Stimulated activated naive CD4-positive, alpha-beta T cell (primary cell): ENCODE measurements around the gene CHST11.

Source experiments
- DNase-seq, 6 experiments: peaks; one replicate each; lab custom pipeline; 2025; lab: John Stamatoyannopoulos, UW

The CHST11 gene

GRCh38 chr12:104673696-104674482, 217.1 kb downstream of the CHST11 start:
- DNase-seq, result no peak

DNA sequence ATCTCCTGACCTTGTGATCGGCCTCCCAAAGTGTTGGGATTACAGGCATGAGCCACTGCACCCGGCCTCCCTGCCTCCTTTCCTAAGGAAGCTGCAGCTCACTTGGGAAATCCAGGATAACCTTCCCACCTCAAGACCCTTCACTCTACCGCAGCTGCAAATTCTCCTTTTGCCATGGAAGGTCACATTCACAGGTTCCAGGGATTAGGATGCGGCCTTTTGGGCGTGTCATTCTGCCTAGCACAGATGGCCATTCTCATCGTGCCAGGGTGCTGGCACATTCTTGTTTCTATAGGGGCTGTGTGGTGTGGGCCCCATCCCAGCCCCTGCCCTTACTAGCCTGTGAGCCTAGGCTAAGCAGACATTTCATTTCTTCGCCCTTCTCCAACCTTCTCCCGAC, 219.9 kb downstream of the CHST11 start:
- DNase-seq, result no peak

DNA sequence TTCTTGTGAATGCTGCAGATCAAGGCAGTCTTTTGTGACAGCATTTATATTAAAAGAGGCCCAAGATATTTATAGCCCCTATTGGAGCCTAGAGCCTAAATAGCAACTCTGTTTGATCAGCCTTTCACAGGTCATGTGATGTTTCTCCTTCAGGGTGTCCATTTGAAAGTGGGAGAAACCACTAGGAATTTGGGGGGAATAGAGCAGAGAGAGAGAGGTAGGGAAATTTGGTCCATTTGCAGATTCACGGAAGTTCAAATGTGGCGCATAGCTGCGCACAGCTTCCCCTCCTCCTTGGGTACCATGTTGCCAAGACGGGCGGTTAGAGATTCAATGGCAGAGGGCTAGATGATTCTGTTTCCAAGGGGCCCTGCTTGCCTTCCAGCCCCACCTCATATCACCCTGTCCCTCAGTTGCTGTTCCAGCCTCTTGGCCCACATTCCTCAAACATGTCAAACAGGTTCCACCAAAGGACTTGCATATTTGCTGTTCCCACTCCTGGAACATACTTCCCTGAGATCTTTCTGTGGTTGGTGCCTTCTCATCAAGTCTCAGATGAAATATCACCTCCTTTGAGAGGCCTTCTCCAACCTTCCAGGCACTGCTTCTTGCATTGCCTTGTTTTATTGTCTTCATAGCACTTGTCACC, 220.8 kb downstream of the CHST11 start:
- DNase-seq, result no peak

GRCh38 chr12:104680070-104680469, 223.3 kb downstream of the CHST11 start:
- DNase-seq, result peak in 3 of 6 experiments; percentile 3 to 34 (median 22)

- DNase-seq, result no peak
Measured at GRCh38 chr12:104680491-104680890, 223.7 kb downstream of the CHST11 start.

GRCh38 chr12:104681012-104681690, 224.4 kb downstream of the CHST11 start:
- DNase-seq, result no peak

DNA sequence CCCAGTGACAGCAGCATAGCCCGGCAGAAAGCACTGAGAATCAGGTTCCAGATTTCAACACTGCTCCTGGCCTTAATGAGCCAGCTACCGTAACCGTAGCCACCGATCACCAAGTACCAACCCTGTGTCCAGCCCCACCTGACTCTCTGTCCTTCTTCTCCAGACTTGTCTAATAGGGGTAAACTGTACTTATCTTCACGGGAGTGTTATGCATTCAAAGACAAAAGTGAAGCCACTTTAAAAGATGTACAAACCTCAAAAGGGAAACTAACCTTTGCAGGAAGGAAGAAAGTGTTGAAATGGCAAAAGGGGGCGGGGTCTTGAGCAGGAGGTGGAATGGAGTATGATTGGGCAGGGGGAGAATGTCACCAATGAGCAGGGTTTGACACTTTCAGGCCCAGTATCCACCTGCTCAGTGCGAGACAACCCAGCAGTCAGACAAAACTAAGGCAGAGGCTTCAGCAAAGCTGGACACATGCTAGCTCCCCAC, 226.1 kb downstream of the CHST11 start:
- DNase-seq, result peak; percentile 21 to 74 (median 49)

DNA sequence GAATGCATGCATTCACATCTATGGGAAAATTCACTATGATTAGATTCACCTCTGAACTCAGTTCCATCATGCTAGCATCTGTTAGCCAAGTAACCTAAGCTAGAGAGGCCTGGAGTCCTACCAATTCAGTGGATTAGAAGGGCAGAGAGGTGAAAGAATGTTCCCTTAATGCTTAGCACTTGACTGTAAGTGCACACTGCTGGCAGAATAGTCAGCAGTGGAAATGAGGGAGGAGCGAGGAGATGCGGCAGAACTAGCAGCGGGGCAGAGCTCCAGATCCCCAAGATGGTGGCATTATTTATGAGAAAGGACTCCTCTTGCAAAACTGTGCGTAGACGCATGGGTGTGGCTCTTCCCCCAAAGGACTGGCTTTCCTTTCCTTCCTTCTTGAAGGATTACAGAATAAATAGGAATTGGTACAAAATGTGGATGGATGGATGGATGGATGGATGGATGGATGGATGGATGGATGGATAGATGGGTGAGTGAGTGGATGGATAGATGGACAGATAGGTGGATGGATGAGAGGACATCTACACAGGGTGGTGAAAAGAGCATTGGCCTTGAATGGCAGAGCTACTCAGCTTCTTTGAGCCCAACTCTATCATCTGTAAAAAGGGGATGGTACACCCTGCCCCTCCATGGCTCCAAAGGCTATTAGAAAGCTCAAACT, 227.2 kb downstream of the CHST11 start:
- DNase-seq, result no peak

DNA sequence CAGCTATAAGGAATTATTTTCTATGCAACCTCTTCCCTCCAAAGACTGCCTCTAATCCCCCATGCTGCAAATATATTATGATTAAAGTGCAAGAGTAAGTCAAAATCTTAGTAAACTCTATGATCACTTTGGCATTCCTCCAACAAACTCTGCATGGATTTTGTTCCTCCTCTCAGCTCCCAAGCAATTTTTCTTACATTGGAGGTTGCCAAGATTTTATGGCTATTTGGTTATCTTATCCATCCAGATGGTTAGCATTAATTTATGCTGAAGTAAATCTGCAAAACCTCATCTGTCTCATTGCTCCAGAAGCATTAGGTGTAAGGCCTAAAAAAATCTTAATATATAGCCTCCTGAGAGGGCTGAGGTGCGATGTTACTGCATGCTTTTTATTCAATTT, 228.1 kb downstream of the CHST11 start:
- no peak for DNase-seq

DNA sequence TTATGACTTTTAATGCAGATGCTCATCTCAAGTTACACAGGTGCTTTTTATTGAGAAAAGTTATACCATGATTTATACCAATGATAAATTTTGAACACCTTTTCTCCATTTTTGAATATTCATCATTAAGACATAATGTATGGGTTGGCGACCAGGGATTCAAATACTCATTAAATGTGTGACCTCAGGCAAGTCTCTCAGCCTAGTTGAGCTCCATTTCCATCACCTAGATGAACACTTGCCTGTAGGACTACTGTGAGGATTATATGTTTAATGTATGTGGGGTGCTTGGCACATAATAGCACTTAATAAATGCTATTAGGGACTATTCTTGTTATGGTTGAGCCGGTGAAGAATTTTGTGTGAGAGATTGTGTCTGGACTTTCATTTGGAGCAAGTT, 228.6 kb downstream of the CHST11 start:
- no peak for DNase-seq

GRCh38 chr12:104686196-104686595, 229.4 kb downstream of the CHST11 start:
- DNase-seq, result no peak

GRCh38 chr12:104687823-104688573, 231.2 kb downstream of the CHST11 start:
- DNase-seq, result no peak

- DNase-seq, result no peak
Measured at GRCh38 chr12:104689635-104690034, 232.9 kb downstream of the CHST11 start.

GRCh38 chr12:104691721-104692556, 235.2 kb downstream of the CHST11 start:
- no peak for DNase-seq

GRCh38 chr12:104692557-104693218, 235.9 kb downstream of the CHST11 start:
- no peak for DNase-seq

DNA sequence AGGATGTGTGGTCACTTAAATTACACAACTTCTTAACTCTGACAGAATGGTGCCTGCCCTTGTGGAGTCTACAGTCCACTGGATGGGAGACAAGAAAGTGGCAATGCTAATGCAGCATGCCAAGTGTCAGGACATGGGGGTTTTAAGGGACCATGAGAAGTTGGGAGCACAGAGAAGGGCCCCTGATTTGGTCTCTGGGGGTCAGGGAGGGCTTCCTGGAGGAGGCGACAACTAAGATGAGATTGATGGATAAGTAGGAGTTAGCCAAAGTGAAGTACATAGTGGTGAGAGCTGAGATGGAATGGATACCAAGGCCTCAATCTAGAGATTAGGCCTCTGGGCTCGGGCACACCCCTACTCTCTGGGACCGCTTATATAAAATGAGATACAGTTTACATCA, 236.7 kb downstream of the CHST11 start:
- DNase-seq, result no peak

DNA sequence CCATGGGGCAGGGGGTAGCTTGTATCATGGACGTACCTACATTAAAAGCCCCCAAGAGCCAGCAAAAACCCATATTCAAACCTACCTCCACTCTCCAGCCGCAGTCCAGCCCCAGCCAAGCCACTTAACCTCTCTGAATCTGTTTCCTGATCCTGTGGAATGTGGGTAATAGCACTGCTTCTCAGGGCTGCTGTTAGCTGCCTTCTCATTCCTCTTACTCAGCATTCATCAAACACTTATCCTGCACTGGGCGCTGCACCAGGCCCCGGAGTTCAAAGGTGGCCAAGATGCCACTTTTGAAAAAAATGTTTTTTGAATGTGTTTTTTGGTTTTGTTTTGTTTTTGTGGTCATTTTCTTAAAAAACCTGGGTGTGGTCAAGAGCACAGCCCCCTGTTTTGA, 237.4 kb downstream of the CHST11 start:
- DNase-seq, result no peak

- DNase-seq, result no peak
Measured at GRCh38 chr12:104694711-104695110, 238.0 kb downstream of the CHST11 start.

GRCh38 chr12:104695453-104696148, 238.9 kb downstream of the CHST11 start:
- peak; percentile 16 to 70 (median 48) for DNase-seq
